ENCODE data around the gene JOSD1. TPM values are rescaled to one million over a fixed set of nuclear protein-coding genes. Genes with fewer than 3 reads are reported as not detected.
A peak's percentile ranks its signal among the peaks of the same experiment; 100 is the strongest.

JOSD1 gene
- total RNA-seq, 3 donors from 2014 or later: 65.3 to 76.0 (median 72.8) TPM

DNA sequence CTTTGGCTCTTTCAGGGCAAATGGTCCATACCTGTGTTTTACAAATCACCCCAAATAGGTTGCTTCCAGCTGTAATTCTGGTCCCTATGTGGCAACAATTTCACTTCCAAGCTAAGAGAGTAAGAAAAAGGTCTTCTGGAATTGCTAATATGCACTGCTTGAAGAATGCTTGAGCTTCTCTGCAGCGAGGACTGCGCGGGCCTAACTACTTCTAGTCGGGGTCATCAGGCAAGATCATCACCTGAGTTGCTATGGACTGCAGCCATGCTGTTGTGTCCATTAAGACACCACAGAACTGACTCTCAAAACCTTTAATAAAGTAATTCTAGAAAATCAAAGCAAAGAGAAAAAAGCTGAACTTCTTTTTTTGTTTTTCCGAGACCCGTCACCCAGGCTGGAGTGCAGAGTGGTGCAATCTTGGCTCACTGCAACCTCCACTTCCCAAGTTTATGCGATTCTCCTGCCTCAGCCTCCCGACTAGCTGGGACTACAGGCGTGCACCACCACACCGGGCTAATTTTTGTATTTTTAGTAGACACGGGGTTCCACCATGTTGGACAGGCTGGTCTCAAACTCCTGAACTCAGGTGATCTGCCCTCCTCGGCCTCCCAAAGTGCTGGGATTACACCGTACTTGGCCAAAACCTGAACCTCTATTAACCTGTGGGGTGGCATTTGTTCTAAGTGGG lies 2.2 kb downstream of the JOSD1 start:
- peak overlapping the region; percentile 89 for H3K4me3 Mint-ChIP-seq

DNA sequence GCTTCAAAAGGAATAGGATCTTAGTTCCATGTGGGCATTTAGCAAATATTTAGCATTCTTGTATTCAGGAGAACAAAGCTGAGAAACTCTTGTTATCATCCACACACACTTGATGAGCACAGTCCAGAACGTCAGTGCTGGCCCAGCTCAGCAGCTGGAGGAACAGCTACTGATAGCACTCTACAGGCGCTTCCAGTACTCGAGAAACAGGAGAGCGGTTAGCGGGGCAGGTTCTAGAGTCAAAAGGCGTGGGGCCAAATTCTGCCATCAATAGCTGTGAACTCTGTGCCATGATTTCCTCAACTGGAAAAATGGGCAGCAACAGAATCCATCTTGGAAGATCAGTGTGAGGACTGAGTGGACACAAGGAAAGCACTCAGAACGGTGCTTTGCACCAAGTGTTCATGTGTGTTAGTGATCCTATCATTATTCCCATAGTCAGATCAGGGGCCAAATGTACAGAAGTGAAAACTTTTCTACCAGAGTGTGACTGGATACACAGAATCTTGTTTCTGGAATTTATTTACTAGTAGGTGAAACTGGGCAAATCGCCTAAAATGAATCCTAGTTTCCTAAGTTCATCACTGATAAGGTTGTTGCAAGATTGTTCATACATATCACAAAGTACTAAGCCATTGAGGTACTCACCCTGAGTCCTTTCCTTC lies 3.2 kb downstream of the JOSD1 start:
- H3K4me1 Mint-ChIP-seq (ENCODE audit: low read depth): peaks cover 70% of the 10 kb centered on the region
- H3K9me3 Mint-ChIP-seq: no peaks in the 10 kb centered on the region
- no peak for DNase-seq
- no peaks in the 10 kb centered on the region for H3K27me3 Mint-ChIP-seq (ENCODE audit: low read depth)
- H3K36me3 Mint-ChIP-seq (ENCODE audit: insufficient read depth): peaks cover 27% of the 10 kb centered on the region
- ATAC-seq: no peak
- H3K4me3 Mint-ChIP-seq: peak overlapping the region; percentile 89

More for the DNA sequence above, 2.2 kb downstream of the JOSD1 start:
- ATAC-seq (no peak), DNase-seq (no peak)
- no peaks in the 10 kb centered on the region for H3K27me3 Mint-ChIP-seq (ENCODE audit: low read depth)
- H3K4me1 Mint-ChIP-seq (ENCODE audit: low read depth): peaks cover 63% of the 10 kb centered on the region
- H3K36me3 Mint-ChIP-seq (ENCODE audit: insufficient read depth): peaks cover 19% of the 10 kb centered on the region
- no peaks in the 10 kb centered on the region for H3K9me3 Mint-ChIP-seq

DNA sequence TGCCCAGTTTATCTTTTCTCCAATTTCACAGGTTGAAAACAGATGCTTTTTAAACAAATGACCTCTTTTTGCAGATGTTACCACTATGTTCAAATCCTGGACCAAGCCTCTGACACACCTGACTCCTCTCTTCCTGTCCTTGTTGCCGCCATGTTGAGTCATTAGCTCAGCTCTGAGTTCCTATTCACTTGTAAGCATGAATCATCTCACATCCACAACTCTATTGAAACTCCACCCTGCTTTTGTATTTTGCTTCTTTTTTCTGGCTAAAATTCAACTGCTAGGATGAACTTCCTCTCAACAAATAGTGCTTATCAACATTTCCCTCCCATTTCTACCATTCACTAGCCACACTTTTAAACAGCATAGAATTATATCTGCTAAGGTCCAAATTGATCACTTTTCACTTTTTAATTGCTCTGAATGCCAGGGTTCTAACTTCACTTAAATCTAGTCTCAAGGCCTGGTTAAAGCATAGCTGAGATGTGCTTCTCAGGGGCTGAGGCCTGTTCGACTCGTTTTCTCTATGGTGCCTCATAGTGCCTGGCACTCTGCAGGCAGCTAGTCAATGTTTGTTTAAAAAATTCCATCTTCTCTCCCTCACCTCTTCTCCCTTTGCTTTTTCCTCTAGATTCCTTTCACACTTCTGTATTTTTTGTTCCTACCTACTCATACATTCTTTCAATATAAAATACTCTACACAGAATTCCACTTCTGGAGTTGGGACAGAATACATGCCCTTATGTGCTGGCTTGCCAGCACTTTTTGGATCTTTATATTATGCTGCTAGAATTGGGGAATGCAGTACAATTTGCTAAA lies 3.9 kb downstream of the JOSD1 start:
- Mint-ChIP-seq H3K4me1 (ENCODE audit: low read depth) (peaks cover 71% of the 10 kb centered on the region), H3K36me3 (ENCODE audit: insufficient read depth) (peaks cover 31% of the 10 kb centered on the region), H3K9me3 (no peaks in the 10 kb centered on the region), H3K4me3 (peak overlapping the region; percentile 89), H3K27me3 (ENCODE audit: low read depth) (no peaks in the 10 kb centered on the region)
- ATAC-seq (peak; percentile 56 to 61), DNase-seq (peak; percentile 32)

DNA sequence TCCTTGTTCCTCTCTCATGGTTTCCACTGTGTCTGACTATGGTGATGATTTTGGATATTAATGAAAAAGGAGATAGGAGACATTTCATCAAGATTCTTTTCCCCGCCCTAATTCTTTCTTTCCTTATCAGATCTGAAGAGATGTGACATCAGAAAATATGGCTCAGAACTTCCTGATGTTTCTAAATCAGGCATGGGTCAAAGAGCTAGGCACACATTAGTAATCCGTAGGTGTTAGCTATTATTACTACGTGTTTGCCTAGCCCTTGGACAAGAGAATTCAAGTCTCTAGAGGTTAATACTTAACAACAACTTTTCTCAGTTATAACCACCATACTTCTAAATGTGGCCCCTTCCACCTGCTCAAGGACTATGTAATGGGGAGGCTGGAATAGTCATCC lies 5.8 kb downstream of the JOSD1 start:
- ATAC-seq: no peak
- Mint-ChIP-seq H3K4me3 (peak overlapping the region; percentile 10), H3K27me3 (ENCODE audit: low read depth) (no peaks in the 10 kb centered on the region), H3K9me3 (no peaks in the 10 kb centered on the region), H3K36me3 (ENCODE audit: insufficient read depth) (peaks cover 38% of the 10 kb centered on the region), H3K4me1 (ENCODE audit: low read depth) (peaks cover 64% of the 10 kb centered on the region)
- DNase-seq: no peak

DNA sequence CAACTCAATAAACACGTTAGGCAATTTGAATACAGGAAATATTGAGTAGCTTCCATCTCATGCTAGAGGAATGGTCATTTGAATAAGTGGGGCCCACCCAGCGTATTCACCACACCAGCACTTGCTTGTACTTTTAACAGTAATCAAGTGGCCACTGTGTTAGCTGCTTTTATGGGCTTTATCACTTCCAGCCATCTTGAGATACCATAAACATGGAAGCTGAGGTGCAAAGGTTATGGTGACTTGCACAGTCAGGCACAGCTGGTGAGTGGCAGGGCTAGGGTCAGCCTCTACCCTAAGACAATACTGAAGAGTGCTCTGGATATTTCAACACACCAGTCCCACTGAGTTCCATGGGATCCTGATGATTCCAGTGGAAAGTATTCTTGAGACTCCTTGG lies 6.7 kb downstream of the JOSD1 start:
- DNase-seq: no peak

DNA sequence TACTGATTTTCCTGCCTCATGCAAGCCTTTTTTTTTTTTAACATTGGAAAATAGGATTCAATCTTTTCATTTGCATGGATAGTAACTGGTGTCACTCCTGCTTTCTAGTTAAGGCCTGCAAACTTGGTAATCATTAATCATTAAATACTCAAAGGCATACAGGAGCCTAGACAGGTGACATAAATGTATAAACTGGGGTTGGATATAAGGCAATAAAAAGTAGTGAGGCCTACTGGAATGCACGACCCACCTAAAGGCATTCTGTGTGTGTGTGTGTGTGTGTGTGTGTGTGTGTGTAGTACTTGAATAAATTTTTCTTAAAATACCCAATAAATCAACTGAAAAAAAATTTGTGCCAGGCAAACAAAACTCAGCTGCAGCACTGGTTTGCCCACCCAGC lies 11.1 kb downstream of the JOSD1 start:
- Mint-ChIP-seq H3K4me3 (no peak overlapping the region), H3K4me1 (ENCODE audit: low read depth) (peaks cover 16% of the 10 kb centered on the region), H3K9me3 (no peaks in the 10 kb centered on the region), H3K27me3 (ENCODE audit: low read depth) (no peaks in the 10 kb centered on the region), H3K36me3 (ENCODE audit: insufficient read depth) (peaks cover 45% of the 10 kb centered on the region)
- DNase-seq: no peak
- no peak for ATAC-seq

More for the DNA sequence above, 6.7 kb downstream of the JOSD1 start:
- Mint-ChIP-seq H3K36me3 (ENCODE audit: insufficient read depth) (peaks cover 42% of the 10 kb centered on the region), H3K4me1 (ENCODE audit: low read depth) (peaks cover 56% of the 10 kb centered on the region), H3K9me3 (no peaks in the 10 kb centered on the region), H3K27me3 (ENCODE audit: low read depth) (no peaks in the 10 kb centered on the region), H3K4me3 (no peak overlapping the region)
- ATAC-seq: no peak

DNA sequence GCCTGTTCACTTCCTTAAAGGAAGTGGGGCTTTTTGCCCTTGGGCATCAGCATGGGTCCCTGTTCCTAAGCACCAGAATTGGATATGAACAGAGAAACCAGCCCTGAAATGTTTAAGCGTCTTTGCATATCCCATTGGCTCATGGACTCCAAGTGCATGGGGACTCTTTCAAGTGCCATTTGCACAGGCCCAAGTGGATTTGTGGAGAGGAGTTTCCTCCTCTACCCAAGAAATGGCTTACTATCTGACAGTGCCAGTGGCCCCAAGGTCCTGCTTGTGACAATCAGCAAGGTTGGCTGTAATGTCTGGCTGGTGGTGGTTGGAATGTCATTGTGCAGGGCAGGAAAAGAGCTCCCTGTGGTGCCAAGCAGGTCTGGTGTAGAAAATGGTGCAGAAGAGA lies 15.0 kb downstream of the JOSD1 start:
- Mint-ChIP-seq H3K36me3 (ENCODE audit: insufficient read depth) (peaks cover 38% of the 10 kb centered on the region), H3K27me3 (ENCODE audit: low read depth) (no peaks in the 10 kb centered on the region)

DNA sequence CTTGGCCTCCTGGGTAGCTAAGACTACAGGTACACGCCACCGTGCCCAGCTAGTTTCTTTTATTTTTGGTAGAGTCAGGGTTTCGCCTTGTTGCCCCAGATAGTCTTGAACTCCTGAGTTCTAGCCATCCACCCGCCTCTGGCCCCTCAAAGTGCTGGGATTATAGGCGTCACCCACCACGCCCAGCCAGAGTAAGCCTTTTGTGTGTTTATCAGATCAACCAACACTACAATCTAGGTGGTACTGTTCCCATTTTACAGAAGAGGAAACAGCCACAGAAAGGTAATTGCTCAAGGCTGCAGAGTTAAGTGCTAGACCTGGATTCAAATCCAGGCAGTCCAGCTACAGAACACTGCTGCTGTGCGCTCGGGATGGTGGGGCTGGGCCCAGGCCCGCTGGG lies 15.8 kb downstream of the JOSD1 start:
- H3K9me3 Mint-ChIP-seq: no peaks in the 10 kb centered on the region
- ATAC-seq: no peak
- H3K27me3 Mint-ChIP-seq (ENCODE audit: low read depth): no peaks in the 10 kb centered on the region
- DNase-seq: no peak
- H3K4me1 Mint-ChIP-seq (ENCODE audit: low read depth): peaks cover 20% of the 10 kb centered on the region
- no peak overlapping the region for H3K4me3 Mint-ChIP-seq
- H3K36me3 Mint-ChIP-seq (ENCODE audit: insufficient read depth): peaks cover 36% of the 10 kb centered on the region

More for the DNA sequence above, 15.0 kb downstream of the JOSD1 start:
- ATAC-seq (no peak), DNase-seq (no peak)
- Mint-ChIP-seq H3K4me3 (no peak overlapping the region), H3K4me1 (ENCODE audit: low read depth) (peaks cover 20% of the 10 kb centered on the region), H3K9me3 (no peaks in the 10 kb centered on the region)

DNA sequence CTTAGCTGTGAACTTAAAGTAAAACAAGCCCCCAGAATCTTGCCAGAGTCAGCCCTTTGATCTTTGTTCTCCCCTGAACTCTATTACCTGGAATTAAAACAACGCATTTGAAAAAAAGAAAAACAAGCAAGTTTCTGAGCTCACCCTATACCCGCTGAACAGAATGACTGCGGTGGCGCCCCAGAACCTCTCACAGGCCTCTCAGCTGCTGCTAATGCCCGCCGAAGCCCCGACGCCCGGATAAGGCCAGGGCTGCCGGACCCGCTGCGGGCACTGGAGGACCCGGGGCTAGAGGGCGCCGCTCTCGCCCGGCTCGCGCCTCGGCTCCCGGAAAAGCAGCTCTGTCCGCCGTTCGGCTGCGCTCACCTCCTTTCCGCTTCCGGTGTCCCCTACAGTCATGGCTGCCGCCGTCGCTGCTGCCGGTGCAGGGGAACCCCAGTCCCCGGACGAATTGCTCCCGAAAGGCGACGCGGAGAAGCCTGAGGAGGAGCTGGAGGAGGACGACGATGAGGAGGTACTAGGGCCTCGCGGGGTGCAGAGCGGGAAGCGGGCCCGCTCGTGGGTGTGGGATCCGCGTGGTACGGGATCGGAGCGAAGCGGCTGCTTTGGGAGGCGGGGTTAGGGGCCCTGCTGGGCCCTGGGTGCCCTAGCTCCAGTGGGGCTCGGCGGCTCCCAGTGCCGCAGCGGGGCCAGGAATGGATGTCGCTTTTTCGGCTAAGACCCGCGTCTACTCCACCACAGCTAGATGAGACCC lies 19.0 kb downstream of the JOSD1 start, which contains the start of gene TOMM22:
TOMM22 (plus strand) TSS at position 376 of the 754 bp plus-strand sequence; CDS start at position 398, 22 bp downstream.
- DNase-seq (peak; percentile 74), ATAC-seq (peak; percentile 99)
- Mint-ChIP-seq H3K4me3 (peak within 1 kb of the TSS; percentile 100), H3K9me3 (no peaks in the 10 kb centered on the region), H3K36me3 (ENCODE audit: insufficient read depth) (peaks cover 20% of the 10 kb centered on the region), H3K27me3 (ENCODE audit: low read depth) (no peaks in the 10 kb centered on the region), H3K4me1 (ENCODE audit: low read depth) (peaks cover 20% of the 10 kb centered on the region)

DNA sequence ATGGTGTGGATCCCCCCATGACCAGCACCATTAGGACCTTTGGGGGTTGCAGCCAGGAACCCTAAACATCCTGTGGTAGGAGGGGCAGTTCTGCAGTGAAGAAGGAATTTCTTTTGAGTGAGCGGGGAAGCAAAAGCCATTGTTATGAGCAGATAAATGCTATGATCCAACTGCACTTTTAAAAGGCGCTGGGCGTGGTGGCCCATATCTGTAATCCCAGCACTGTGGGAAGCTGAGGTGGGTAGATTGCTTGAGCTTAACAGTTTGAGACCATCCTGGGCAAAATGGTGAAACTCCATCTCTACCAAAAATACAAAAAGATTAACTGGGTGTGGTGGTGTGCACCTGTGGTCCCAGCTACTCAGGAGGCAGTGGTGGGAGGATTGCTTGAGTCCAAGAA lies 24.9 kb downstream of the JOSD1 start:
- Mint-ChIP-seq H3K36me3 (ENCODE audit: insufficient read depth) (peaks cover 16% of the 10 kb centered on the region), H3K9me3 (no peaks in the 10 kb centered on the region), H3K4me1 (ENCODE audit: low read depth) (no peaks in the 10 kb centered on the region), H3K4me3 (no peak overlapping the region), H3K27me3 (ENCODE audit: low read depth) (no peaks in the 10 kb centered on the region)
- ATAC-seq: no peak
- no peak for DNase-seq

DNA sequence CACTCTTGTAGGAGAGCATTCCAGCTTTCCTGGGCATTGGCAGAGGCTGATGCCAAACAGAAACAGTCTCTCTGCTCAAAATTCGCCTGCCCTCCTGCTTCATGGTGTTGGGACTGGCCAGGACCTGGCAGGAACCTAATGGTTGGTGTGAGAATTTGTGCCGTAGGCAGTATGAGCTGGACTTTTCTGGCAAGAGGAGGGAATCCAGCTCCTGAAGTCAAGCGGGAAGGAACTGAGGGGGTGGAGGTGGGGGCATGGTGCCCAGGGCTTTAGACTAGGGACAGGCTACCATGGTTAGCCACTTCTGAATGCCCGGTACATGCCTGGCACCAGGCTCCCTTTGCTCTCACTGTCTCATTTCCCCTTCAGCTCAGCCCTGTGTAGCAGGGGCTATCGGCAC lies 25.9 kb downstream of the JOSD1 start:
- Mint-ChIP-seq H3K36me3 (ENCODE audit: insufficient read depth) (peaks cover 19% of the 10 kb centered on the region), H3K9me3 (no peaks in the 10 kb centered on the region), H3K27me3 (ENCODE audit: low read depth) (no peaks in the 10 kb centered on the region), H3K4me3 (no peak overlapping the region), H3K4me1 (ENCODE audit: low read depth) (no peaks in the 10 kb centered on the region)
- ATAC-seq (no peak), DNase-seq (no peak)

DNA sequence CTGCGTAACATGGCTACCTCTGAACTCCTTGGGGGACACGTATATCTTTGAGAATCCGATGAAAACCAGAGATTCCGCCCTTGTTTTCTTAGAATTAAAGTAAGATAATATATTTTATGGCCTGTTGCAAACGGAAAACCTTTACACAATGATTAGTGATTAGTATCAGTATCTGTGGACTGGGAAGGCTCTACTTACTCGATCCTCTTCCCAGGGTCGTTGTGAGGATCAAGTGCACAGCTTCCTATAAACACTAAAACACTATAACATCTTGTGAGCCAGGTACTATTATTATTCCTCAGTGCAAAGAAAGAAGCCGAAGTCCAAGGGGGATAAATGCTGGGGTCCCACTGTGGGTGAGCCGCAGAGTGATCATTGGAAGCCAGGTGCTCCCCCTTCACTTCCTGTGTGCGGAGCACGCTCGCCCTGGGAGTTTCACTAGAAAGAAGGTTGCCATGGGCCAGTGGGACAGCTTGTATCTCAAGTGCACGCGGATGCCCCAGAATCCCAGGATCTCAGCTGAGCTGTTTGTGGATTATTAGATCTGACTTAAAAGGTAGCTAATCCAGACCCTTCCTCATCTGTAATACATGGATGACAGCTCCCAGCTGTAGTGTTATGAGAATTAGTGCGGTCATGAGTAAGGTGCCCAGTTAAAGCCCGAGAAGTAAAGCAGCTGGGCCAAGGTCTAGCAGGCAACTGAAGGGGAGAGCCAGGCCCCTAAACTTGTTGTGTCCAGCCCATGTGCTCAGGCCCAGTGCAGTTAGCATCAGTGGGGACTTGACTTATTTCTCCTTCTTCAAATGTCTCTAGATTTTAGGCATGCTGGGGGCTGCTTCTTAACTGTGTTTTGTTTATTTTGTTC lies 43.5 kb downstream of the JOSD1 start:
- Mint-ChIP-seq H3K4me3 (peak overlapping the region; percentile 92), H3K4me1 (ENCODE audit: low read depth) (peaks cover 14% of the 10 kb centered on the region), H3K36me3 (ENCODE audit: insufficient read depth) (no peaks in the 10 kb centered on the region), H3K9me3 (no peaks in the 10 kb centered on the region), H3K27me3 (ENCODE audit: low read depth) (no peaks in the 10 kb centered on the region)
- DNase-seq: peak; percentile 6
- peak; percentile 26 to 38 for ATAC-seq

Measured in activated T-cell treated with anti-CD3 and anti-CD28 coated beads, Interleukin-2, amount 50 U/mL, for 4 hours (primary cell).